Stomach (tissue), 4 donors: ENCODE measurements around the gene PEMT.

ENCODE experiments used
- CTCF ChIP-seq, 7 experiments: fragments of 450-650 bp in 4 of 7; fragments of 200-600 bp in 3 of 7; sonication (generic) in 3 of 7; IDR thresholded peaks; one replicate each; pipeline ENCODE4 v1.5.1; 2016 to 2019; ENCODE audit warnings: antibody characterized with exemption in 7 of 7, control low read depth in 2 of 7, mild to moderate bottlenecking in 1 of 7
- EP300 ChIP-seq: sonication (generic); formaldehyde crosslinking; IDR thresholded peaks from one replicate; pipeline ENCODE4 v1.6.1; 2017; ENCODE audit warnings: antibody characterized with exemption
- POLR2A ChIP-seq, 4 donors: fragments of 450-650 bp; IDR thresholded peaks; one replicate each; pipeline ENCODE4 v1.6.1; 2016; ENCODE audit warnings: antibody characterized with exemption in 4 of 4, control low read depth in 2 of 4, mild to moderate bottlenecking in 1 of 4, moderate library complexity in 1 of 4
- POLR2AphosphoS5 ChIP-seq, 3 donors: sonication (generic); formaldehyde crosslinking; IDR thresholded peaks; one replicate each; pipeline ENCODE4 v1.6.1; 2016; ENCODE audit warnings: antibody characterized with exemption in 3 of 3

DNA sequence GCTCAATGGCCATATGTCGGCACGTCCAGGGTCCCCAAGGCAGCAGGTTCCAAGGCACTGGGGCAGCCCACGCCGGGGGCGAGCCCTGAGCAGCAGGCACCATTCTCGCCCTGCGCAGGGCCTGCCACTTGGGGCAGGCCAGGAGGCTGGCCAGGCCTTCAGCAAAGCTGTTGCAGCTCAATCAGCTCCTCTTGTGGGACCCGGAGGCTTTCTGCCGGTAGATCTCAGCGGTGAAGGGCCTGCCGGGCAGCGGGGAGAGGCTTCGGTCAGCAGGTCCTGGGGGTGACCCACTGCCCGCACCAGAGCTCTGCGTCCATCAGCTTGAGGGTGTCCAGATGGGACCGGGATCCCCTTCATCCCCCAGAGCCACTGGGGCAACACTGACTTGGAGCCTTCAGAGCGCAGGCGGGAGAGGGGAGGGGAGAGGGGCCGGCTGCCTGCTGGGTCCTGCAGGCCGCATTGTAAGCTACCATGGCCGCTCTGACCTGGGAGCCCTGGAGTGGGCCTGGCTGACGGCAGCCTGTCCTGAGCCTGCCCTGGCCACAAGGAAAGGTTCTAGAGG, 85.8 kb downstream of the PEMT start:
- TF ChIP-seq EP300 (no peak), CTCF (IDR thresholded peaks at IDR 0.05) (no peak), POLR2AphosphoS5 (IDR thresholded peaks at IDR 0.05) (no peak), POLR2A (IDR thresholded peaks at IDR 0.05) (no peak)
